Gastroesophageal sphincter (tissue), 3 donors: Measurements from ENCODE around the gene DIAPH2.

Source experiments
- CTCF ChIP-seq, 4 experiments: fragments of 200-600 bp in 2 of 4; fragments of 450-650 bp in 2 of 4; sonication (generic) in 1 of 4; IDR thresholded peaks; one replicate each; pipeline ENCODE4 v1.5.1; 2017 to 2019; ENCODE audit warnings: antibody characterized with exemption in 4 of 4, mild to moderate bottlenecking in 2 of 4, moderate library complexity in 2 of 4
- POLR2A ChIP-seq, 2 donors: fragments of 450-650 bp; IDR thresholded peaks; one replicate each; pipeline ENCODE4 v1.6.1; 2017; ENCODE audit warnings: antibody characterized with exemption in 2 of 2, mild to moderate bottlenecking in 2 of 2, moderate library complexity in 1 of 2
- POLR2AphosphoS5 ChIP-seq: sonication (generic); formaldehyde crosslinking; IDR thresholded peaks from one replicate; pipeline ENCODE4 v1.6.1; 2017; ENCODE audit warnings: antibody characterized with exemption

GRCh38 chrX:97199501-97199900, 514.9 kb downstream of the DIAPH2 start:
- TF ChIP-seq CTCF (IDR thresholded peaks at IDR 0.05) = no peak
- no peak for TF ChIP-seq POLR2AphosphoS5
- TF ChIP-seq POLR2A (IDR thresholded peaks at IDR 0.05) = no peak
